Upper lobe of right lung (tissue), 1 donor: Measurements from ENCODE around the gene STK32C. TPM values are rescaled to one million over a fixed set of nuclear protein-coding genes. Genes with fewer than 3 reads are reported as not detected.

Source experiments
- ATAC-seq: fragments of 200-7000 bp; cut with Tn5 transposase; one replicate; pipeline ENCODE4 v1.9.1; 2020; ENCODE audit warnings: mild to moderate bottlenecking, moderate library complexity
- DNase-seq: peaks from one replicate; pipeline ENCODE4 v3.0.0-alpha.2; 2020
- H3K27ac ChIP-seq: fragments of 200-600 bp; one replicate; pipeline ENCODE4 v1.8.0; 2022
- H3K27me3 ChIP-seq: fragments of 200-600 bp; one replicate; pipeline ENCODE4 v1.8.0; 2022; ENCODE audit warnings: mild to moderate bottlenecking
- H3K36me3 ChIP-seq: fragments of 200-600 bp; one replicate; pipeline ENCODE4 v1.8.0; 2022
- H3K4me1 ChIP-seq: fragments of 200-600 bp; one replicate; pipeline ENCODE4 v1.8.0; 2022
- H3K4me3 ChIP-seq: fragments of 200-600 bp; one replicate; pipeline ENCODE4 v1.8.0; 2022; ENCODE audit warnings: mild to moderate bottlenecking
- H3K9me3 ChIP-seq: fragments of 200-600 bp; one replicate; pipeline ENCODE4 v1.8.0; 2022
- intact Hi-C: fragments of 100-400 bp; cut with DNase I; formaldehyde crosslinking; loops from one replicate; pipeline ENCODE4 v1.11.0; 2022
- total RNA-seq: library from RNA; stranded (reverse); fragmentation: NEBNext Ultra II Directional; extraction: Animal tissue kit (Norgen Biotek cat#: 25700); gene quantifications from one replicate; pipeline ENCODE4 v1.2.1, GENCODE V29; 2021
- TF ChIP-seq, protein P1 (sequence below): fragments of 200-600 bp; IDR thresholded peaks from one replicate; pipeline ENCODE4 v1.8.0; 2022; ENCODE audit warnings: antibody characterized with exemption
- donor health status: DM: no; HTN: yes; CAD: no; lungs with severe emphysema.

The STK32C gene
- total RNA-seq, 1 donor from 2014 or later = 13.2 TPM

GRCh38 chr10:132199854-132200311, 107.9 kb downstream of the STK32C start:
- Histone ChIP-seq H3K9me3 (no peaks in the 10 kb centered on the region), H3K27ac (no peak overlapping the region), H3K4me3 (no peak overlapping the region), H3K4me1 (no peaks in the 10 kb centered on the region), H3K27me3 (no peaks in the 10 kb centered on the region), H3K36me3 (no peaks in the 10 kb centered on the region)
- TF ChIP-seq, protein P1, sequence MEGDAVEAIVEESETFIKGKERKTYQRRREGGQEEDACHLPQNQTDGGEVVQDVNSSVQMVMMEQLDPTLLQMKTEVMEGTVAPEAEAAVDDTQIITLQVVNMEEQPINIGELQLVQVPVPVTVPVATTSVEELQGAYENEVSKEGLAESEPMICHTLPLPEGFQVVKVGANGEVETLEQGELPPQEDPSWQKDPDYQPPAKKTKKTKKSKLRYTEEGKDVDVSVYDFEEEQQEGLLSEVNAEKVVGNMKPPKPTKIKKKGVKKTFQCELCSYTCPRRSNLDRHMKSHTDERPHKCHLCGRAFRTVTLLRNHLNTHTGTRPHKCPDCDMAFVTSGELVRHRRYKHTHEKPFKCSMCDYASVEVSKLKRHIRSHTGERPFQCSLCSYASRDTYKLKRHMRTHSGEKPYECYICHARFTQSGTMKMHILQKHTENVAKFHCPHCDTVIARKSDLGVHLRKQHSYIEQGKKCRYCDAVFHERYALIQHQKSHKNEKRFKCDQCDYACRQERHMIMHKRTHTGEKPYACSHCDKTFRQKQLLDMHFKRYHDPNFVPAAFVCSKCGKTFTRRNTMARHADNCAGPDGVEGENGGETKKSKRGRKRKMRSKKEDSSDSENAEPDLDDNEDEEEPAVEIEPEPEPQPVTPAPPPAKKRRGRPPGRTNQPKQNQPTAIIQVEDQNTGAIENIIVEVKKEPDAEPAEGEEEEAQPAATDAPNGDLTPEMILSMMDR = no peak
- intact Hi-C loops = no loop called here
- no peak for DNase-seq
- no peak for ATAC-seq

GRCh38 chr10:132199268-132199853, 108.4 kb downstream of the STK32C start:
- Histone ChIP-seq H3K27me3 (no peaks in the 10 kb centered on the region), H3K27ac (no peak overlapping the region), H3K9me3 (no peaks in the 10 kb centered on the region), H3K4me3 (no peak overlapping the region), H3K36me3 (no peaks in the 10 kb centered on the region), H3K4me1 (no peaks in the 10 kb centered on the region)
- ATAC-seq = no peak
- intact Hi-C loops = no loop called here
- TF ChIP-seq, protein P1 = no peak
- DNase-seq = no peak

GRCh38 chr10:132198381-132199181, 109.2 kb downstream of the STK32C start:
- Histone ChIP-seq H3K4me1 (no peaks in the 10 kb centered on the region), H3K9me3 (no peaks in the 10 kb centered on the region), H3K27me3 (no peaks in the 10 kb centered on the region), H3K27ac (no peak overlapping the region), H3K36me3 (no peaks in the 10 kb centered on the region), H3K4me3 (no peak overlapping the region)
- no peak for DNase-seq
- intact Hi-C loops = no loop called here
- ATAC-seq = no peak
- TF ChIP-seq, protein P1 = no peak

DNA sequence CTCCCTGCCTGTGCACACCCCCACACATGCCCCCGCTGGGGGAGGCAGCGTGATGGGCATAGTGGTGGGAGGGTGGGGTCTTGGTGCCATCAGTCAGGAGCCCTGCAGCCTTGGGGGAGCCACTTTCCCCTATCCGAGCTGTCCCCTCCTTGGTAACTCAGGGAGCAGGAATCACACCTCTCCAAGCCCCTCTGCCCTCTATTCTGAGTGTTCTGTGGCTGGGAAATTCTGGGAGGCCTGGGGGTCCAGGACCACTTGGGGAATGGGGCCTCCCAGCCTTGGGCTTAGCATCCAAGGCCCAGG, 109.7 kb downstream of the STK32C start:
- no peaks in the 10 kb centered on the region for H3K36me3 ChIP-seq
- no peaks in the 10 kb centered on the region for H3K27me3 ChIP-seq
- H3K9me3 ChIP-seq = no peaks in the 10 kb centered on the region
- DNase-seq (no peak), ATAC-seq (no peak)
- intact Hi-C loops = no loop called here
- H3K4me1 ChIP-seq = no peaks in the 10 kb centered on the region
- H3K4me3 ChIP-seq = no peak overlapping the region
- TF ChIP-seq, protein P1 = no peak
- H3K27ac ChIP-seq = no peak overlapping the region

GRCh38 chr10:132197271-132198067, 110.3 kb downstream of the STK32C start:
- ATAC-seq (no peak), DNase-seq (no peak)
- TF ChIP-seq, protein P1 = no peak

More at GRCh38 chr10:132197271-132198067, 110.3 kb downstream of the STK32C start:
- Histone ChIP-seq H3K4me3 (no peak overlapping the region), H3K9me3 (no peaks in the 10 kb centered on the region), H3K36me3 (no peaks in the 10 kb centered on the region), H3K27ac (no peak overlapping the region), H3K4me1 (no peaks in the 10 kb centered on the region), H3K27me3 (no peaks in the 10 kb centered on the region)
- intact Hi-C loops = no loop called here
